HG03039 (cell line): ENCODE data around the gene HHIP.

Experiments
- ATAC-seq: cut with Tn5 transposase; IDR thresholded peaks from one replicate; pipeline ENCODE4 v1.9.1; 2021; ENCODE audit warnings: mild to moderate bottlenecking, moderate library complexity; ENCODE audit not compliant: unreplicated experiment

The HHIP gene, protein sequence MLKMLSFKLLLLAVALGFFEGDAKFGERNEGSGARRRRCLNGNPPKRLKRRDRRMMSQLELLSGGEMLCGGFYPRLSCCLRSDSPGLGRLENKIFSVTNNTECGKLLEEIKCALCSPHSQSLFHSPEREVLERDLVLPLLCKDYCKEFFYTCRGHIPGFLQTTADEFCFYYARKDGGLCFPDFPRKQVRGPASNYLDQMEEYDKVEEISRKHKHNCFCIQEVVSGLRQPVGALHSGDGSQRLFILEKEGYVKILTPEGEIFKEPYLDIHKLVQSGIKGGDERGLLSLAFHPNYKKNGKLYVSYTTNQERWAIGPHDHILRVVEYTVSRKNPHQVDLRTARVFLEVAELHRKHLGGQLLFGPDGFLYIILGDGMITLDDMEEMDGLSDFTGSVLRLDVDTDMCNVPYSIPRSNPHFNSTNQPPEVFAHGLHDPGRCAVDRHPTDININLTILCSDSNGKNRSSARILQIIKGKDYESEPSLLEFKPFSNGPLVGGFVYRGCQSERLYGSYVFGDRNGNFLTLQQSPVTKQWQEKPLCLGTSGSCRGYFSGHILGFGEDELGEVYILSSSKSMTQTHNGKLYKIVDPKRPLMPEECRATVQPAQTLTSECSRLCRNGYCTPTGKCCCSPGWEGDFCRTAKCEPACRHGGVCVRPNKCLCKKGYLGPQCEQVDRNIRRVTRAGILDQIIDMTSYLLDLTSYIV

DNA sequence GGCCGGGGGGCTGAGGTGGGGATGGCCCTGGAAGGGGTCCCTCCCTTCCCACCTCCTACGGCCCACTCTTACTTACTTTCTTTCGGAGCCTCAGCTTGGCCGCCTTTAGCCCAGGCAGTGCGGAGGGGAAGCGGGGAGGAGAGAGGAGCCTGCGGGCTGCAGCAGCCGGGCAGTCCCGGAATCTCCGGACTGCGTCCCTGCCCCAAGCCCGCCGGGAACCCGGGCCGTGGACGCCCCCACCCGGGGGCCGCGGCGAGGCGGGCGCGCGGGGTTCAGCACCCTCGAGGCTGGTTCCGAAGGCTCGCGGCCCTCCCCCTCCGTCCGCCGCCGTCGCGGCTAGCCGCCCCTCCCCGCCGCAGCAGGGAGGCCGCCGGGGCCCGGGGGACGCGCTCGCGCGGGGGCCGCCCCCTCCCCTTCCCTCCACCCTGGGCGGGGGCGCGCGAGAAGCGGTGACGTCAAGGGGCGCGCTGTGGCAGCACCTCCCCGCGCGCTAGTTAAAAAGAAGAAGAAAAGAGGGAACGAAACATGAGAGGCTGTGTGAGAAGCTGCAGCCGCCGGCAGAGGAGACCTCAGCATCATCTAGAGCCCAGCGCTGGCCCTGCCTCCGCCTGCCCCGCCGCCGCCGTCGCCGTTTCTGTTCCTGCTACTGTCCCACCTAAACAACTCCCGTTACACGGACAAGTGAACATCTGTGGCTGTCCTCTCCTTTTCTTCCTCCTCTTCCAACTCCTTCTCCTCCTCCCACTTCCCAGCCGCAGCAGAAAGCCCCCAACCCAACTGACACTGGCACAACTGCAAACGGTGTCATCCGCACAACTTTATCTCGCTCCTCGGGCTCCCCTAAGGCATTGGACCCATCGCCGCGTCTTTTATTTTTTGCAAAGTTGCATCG lies at the start of gene HHIP:
TSS of gene HHIP (plus strand) at position 526 of the 892 bp plus-strand sequence. CDS start 520 bp downstream, outside the sequence.
- ATAC-seq, result no peak

GRCh38 chr4:144597171-144597570 lies 48.8 kb upstream of the HHIP start:
- no peak for ATAC-seq

GRCh38 chr4:144599621-144600020 lies 46.3 kb upstream of the HHIP start:
- ATAC-seq, result no peak

GRCh38 chr4:144611850-144612249 lies 34.1 kb upstream of the HHIP start:
- ATAC-seq, result no peak

GRCh38 chr4:144614850-144615585 lies 30.9 kb upstream of the HHIP start:
- ATAC-seq, result no peak

DNA sequence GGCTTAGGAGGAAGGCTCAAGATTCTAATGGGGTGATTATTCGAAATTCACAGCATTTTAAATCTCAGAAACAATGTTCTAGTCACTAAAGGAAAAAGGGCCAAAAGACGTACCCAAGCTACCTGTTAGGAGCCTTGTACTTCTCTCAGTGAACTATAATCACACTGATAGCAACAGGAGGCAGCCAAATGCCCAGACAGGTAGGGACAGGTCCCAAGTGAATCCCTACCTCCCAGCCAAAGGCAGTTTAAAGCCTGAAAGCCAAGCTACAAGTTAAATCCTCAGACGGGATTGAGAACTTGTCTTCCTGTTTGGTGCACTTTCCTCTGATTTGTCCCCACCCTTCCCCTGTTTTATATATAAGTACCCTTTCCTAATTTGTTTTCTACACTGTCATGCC lies 24.3 kb upstream of the HHIP start:
- ATAC-seq, result no peak

- ATAC-seq, result no peak
Measured at GRCh38 chr4:144627663-144628076, 18.3 kb upstream of the HHIP start.

DNA sequence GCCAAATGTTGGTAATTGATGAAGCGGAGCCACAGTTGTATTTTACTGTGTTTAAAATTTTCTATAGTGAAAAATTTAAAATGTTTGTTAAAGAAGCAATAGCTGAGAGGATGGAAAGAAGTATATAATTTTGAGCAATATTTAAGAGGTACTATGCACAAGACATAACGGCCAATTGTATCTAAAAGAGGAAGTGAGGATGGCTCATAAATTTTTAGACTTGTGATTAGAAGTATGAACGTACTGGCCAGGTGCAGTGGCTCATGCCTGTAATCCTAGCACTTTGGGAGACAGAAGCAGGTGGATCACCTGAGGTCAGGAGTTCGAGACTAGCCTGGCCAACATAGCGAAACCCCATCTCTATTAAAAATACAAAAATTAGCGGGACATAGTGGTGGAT lies 12.7 kb upstream of the HHIP start:
- no peak for ATAC-seq

- peak; percentile 100 for ATAC-seq
Measured at GRCh38 chr4:144634978-144635747, 10.8 kb upstream of the HHIP start.

GRCh38 chr4:144644368-144645101 lies 1.4 kb upstream of the HHIP start:
- no peak for ATAC-seq

DNA sequence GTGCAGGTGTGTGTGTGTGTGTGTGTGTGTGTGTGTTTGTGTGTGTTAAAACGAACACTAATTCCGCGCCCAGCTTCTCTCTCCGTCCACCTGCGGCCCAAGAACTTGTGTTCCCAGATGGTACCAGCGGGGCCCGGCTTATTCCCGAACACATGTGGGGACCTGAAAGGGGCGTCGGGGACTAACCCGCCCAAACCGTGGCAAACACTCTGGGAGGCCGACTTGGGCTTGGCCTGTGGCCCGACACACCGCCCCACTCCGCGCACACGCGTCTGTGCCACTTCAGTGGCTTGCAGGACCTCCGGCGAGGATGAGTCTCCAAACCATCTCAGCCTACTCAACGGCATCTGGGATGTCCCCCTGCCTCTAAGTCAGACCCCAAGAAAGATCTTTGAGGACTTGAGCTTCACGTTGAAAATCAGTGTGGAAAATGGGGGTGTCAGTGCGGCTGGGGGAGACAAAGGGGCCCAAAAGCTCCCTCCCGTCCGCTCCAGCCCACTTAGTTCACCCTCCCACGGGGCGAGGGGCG lies 790 bp upstream of the HHIP start:
- ATAC-seq, result no peak

DNA sequence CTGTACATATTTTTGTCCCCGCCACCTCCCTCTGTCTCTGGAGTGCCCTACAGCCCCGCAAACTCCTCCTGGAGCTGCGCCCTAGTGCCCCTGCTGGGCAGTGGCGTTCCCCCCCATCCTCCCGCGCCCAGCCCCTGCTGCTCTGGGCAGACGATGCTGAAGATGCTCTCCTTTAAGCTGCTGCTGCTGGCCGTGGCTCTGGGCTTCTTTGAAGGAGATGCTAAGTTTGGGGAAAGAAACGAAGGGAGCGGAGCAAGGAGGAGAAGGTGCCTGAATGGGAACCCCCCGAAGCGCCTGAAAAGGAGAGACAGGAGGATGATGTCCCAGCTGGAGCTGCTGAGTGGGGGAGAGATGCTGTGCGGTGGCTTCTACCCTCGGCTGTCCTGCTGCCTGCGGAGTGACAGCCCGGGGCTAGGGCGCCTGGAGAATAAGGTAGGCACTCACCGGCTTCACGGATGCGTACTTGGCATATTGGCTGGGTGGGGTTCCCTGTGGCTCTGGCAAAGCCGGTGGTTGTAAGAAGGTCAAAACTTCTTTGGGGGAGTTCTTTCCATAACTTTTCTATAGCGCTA lies 653 bp downstream of the HHIP start:
- ATAC-seq, result no peak

DNA sequence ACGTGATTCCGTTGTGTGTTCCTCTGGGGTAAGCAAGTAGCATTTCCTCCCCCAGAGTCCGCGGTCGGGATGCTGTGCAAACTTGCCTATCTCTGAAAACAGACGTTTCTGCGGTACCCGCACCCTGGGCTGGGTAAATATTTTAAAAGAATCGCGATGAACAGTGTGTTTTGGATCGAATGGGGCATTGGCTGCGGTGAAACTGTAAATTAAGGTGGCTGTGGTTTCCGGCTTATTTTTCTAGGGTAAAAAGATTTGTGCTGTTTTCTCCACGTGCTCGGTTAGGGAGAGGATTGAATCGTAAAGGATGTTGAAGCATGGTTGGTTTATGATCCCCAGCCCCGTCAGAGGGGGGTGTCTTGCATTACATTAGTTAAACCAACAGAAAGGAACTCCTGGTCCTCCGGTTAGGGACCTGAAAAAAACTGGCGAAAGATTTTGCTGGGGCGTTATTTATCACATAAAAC lies 1.2 kb downstream of the HHIP start:
- no peak for ATAC-seq

- no peak for ATAC-seq
Measured at GRCh38 chr4:144647590-144647989, 1.6 kb downstream of the HHIP start.

GRCh38 chr4:144648042-144648441 lies 2.1 kb downstream of the HHIP start:
- no peak for ATAC-seq

DNA sequence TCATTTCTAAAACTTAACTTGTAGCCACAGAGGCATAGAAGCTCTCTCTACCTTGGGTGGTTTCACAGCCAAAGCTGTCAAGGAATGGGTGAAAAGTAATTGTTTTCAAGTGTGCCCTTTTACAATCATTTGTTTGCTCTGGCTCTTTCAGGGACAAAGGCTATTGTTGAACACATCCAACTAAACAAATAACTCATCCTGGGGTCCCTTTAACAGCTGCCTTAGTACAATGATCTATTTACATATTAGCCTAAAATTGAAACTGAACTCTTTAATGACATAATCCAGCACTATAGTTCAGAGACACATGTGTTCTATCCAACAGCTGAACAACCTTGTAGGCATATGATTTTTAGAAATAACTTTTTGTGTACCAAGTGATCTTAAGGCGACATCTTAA lies 3.7 kb downstream of the HHIP start:
- ATAC-seq, result no peak

DNA sequence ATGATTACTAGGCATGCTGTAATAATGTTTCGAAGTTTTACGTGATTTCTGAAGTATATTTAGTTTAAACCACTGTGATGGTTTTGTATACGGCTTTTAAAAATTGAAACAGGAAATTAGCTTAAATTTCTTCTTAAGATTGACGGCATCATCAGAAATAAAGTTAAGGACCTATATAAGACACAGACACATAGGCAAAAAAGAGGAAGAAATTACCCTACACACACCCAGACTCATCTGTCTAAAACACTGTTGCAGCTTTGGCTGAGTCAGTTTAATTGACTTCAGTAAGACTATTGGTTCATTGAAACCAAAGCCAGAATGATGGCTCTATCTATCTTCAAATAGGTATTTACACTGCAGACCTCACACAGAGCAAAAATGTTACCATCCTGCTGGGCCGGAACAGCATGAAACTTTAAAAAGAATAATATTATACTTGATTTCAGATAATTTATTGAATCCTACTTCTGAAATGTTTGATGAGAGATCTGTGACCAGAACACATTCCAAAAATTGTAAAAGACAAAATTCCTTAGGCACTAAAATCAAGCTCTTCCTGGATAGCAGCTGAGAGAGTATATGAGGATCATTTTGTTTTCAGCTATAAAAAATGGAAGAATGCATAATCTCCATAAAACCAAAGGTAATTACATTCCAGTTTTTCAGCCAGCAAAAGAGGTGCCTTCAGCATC lies 4.5 kb downstream of the HHIP start:
- no peak for ATAC-seq
